GM23248 (cell line): ENCODE data around the gene LRRC2. TPM values are rescaled to one million over a fixed set of nuclear protein-coding genes. Genes with fewer than 3 reads are reported as not detected.

ENCODE experiments used
- DNase-seq: peaks from one replicate; pipeline ENCODE4 v3.0.0-alpha.2; 2015
- H2AFZ ChIP-seq: fragments of 200-600 bp; sonication (generic); 2 replicates; pipeline ENCODE4 v1.6.1; 2016; ENCODE audit warnings: antibody characterized with exemption
- H3F3A ChIP-seq: fragments of 200-600 bp; sonication (generic); 2 replicates; pipeline ENCODE4 v1.6.1; 2016; ENCODE audit warnings: mild to moderate bottlenecking, antibody characterized with exemption, mixed run types; ENCODE audit not compliant: insufficient read depth
- H3K27ac ChIP-seq: fragments of 200-600 bp; sonication (generic); 2 replicates; pipeline ENCODE4 v1.5.1; 2016; ENCODE audit warnings: mild to moderate bottlenecking
- H3K27me3 ChIP-seq: fragments of 200-600 bp; sonication (generic); replicated peaks from 2 replicates; pipeline ENCODE4 v1.6.1; 2016; ENCODE audit warnings: mild to moderate bottlenecking; ENCODE audit not compliant: insufficient read depth
- H3K36me3 ChIP-seq: fragments of 200-600 bp; sonication (generic); 2 replicates; pipeline ENCODE4 v1.6.1; 2016; ENCODE audit warnings: low read depth, mild to moderate bottlenecking
- H3K4me1 ChIP-seq: fragments of 200-600 bp; sonication (generic); 2 replicates; pipeline ENCODE4 v1.6.1; 2016; ENCODE audit warnings: mild to moderate bottlenecking; ENCODE audit not compliant: insufficient read depth
- H3K4me2 ChIP-seq: fragments of 200-600 bp; sonication (generic); one replicate; pipeline ENCODE4 v1.6.1; 2016; ENCODE audit warnings: mild to moderate bottlenecking; ENCODE audit not compliant: unreplicated experiment
- H3K4me3 ChIP-seq: fragments of 200-600 bp; sonication (generic); 2 replicates; pipeline ENCODE4 v1.5.1; 2016; ENCODE audit warnings: mild to moderate bottlenecking
- H3K79me2 ChIP-seq: fragments of 200-600 bp; sonication (generic); 2 replicates; pipeline ENCODE4 v1.6.1; 2016; ENCODE audit warnings: mild to moderate bottlenecking; ENCODE audit not compliant: insufficient read depth
- H3K9ac ChIP-seq: fragments of 200-600 bp; sonication (generic); 2 replicates; pipeline ENCODE4 v1.6.1; 2016; ENCODE audit warnings: mild to moderate bottlenecking
- H3K9me2 ChIP-seq: fragments of 200-600 bp; sonication (generic); 2 replicates; pipeline ENCODE4 v1.6.1; 2016; ENCODE audit warnings: mixed run types, mild to moderate bottlenecking, moderate library complexity; ENCODE audit not compliant: insufficient read depth
- H3K9me3 ChIP-seq: fragments of 200-600 bp; sonication (generic); one replicate; pipeline ENCODE4 v1.6.1; 2017; ENCODE audit warnings: low read depth
- H4K20me1 ChIP-seq: fragments of 200-600 bp; sonication (generic); 2 replicates; pipeline ENCODE4 v1.6.0; 2016; ENCODE audit not compliant: insufficient read depth
- EZH2 ChIP-seq: fragments of 200-600 bp; sonication (generic); IDR thresholded peaks from 2 replicates; pipeline ENCODE4 v1.6.1; 2018; ENCODE audit warnings: antibody characterized with exemption, mild to moderate bottlenecking; ENCODE audit not compliant: insufficient read depth, poor library complexity, severe bottlenecking
- EZH2phosphoT487 ChIP-seq: fragments of 200-600 bp; sonication (generic); IDR thresholded peaks from 2 replicates; pipeline ENCODE4 v1.6.1; 2018; ENCODE audit warnings: antibody characterized with exemption, moderate library complexity, mild to moderate bottlenecking, low read depth; ENCODE audit not compliant: insufficient read depth
- WGBS, 2 experiments: methylation state at CpG; one replicate each; pipeline ENCODE4 v1.1.6; 2015 to 2017; ENCODE audit warnings: low lambda C conversion rate in 2 of 2, low coverage in 1 of 2; ENCODE audit errors: missing lambda C conversion rate in 2 of 2; 5-methylcytosine and 5-hydroxymethylcytosine counted together
- in situ Hi-C: fragments of 300-500 bp; cut with MboI; formaldehyde crosslinking; loops from 2 replicates; pipeline ENCODE4 v1.15.0; 2020
- polyA plus RNA-seq: library from polyadenylated mRNA; unstranded; fragments of >200 nt; fragmentation: Nextera tagmentation; extraction: Ambion mirVana; gene quantifications from 2 replicates; pipeline ENCODE4 v1.2.1, GENCODE V29; 2016
- total RNA-seq: library from RNA; depleted of rRNA; stranded (reverse); fragments of >200 nt; shearing (Covaris generic); gene quantifications from 2 replicates; pipeline ENCODE4 v1.2.3, GENCODE V29; 2014

Gene LRRC2
- total and polyA plus RNA-seq, 2 experiments from 2014 or later = 10.8 to 16.7 TPM

DNA sequence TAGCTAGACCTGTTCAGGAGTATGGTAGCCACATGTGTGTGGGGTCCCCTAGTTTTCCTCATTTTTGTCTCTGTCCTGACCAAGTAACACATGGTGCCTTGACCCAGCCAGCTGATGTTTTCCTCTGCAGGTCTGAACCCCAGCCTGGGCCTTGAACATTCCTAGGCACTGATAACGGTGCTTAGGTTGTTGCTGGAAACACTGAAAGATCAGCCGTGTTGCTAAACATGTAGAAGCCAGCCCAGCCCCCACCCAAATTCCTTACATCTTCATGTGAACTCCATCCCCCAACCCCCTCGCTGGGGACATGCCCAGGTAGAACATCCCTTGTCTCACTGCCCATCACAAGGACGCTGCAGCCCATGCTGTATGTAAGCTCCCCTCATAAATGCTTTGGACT lies 49.6 kb downstream of the LRRC2 start:
- Histone ChIP-seq H3K9me3 (no peaks in the 10 kb centered on the region), H3K27ac (peak overlapping the region; percentile 41; the same call in 1 of the 2 replicates), H4K20me1 (no peaks in the 10 kb centered on the region), H3K4me2 (no peak overlapping the region), H3K79me2 (no peaks in the 10 kb centered on the region), H3K4me1 (peaks cover 19% of the 10 kb centered on the region), H3K9ac (no peak overlapping the region), H3K36me3 (no peaks in the 10 kb centered on the region), H2AFZ (no peak overlapping the region), H3K27me3 (no peaks in the 10 kb centered on the region), H3K4me3 (no peak overlapping the region), H3F3A (peaks cover 9% of the 10 kb centered on the region), H3K9me2 (no peaks in the 10 kb centered on the region)
- in situ Hi-C loops = no loop called here
- WGBS, 2 experiments = 90 to 91% methylated on average over 4 of the region's 4 CpGs
- no peak for DNase-seq
- TF ChIP-seq EZH2phosphoT487 (no peak), EZH2 (no peak)

DNA sequence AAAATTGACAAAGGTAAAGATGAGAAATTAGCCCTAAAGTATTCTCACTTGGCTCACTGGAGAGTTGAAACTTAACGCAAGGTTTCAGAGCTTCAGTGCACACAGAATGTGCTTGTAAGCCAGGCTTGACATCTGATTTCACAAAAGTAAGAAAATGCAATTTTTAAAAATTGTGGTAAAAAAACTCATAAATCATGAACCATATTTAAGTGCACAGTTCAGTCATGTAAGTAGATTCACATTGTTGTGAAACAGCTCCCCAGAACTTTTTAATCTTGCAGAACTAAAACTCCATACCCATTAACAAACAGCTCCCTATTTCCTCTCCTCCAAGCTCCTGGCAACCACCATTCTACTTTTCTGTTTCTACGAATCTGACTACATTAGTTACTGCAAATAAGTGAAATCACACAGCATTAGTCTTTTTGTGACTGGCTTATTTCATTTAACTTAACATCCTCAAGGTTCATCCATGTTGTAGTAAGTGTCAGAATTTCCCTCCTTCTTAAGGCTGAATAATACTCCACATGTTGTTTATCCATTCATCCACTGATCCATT lies 53.8 kb downstream of the LRRC2 start:
- Histone ChIP-seq H3K79me2 (no peaks in the 10 kb centered on the region), H3K27me3 (no peaks in the 10 kb centered on the region), H3K27ac (no peak overlapping the region), H3K9me3 (no peaks in the 10 kb centered on the region), H3K36me3 (no peaks in the 10 kb centered on the region), H3K9me2 (no peaks in the 10 kb centered on the region), H3K4me3 (no peak overlapping the region), H3F3A (peaks cover 9% of the 10 kb centered on the region), H4K20me1 (no peaks in the 10 kb centered on the region), H3K9ac (no peak overlapping the region), H3K4me1 (peaks cover 16% of the 10 kb centered on the region), H3K4me2 (no peak overlapping the region), H2AFZ (no peak overlapping the region)
- 77 to 80% methylated on average over 2 of the region's 2 CpGs for WGBS, 2 experiments
- no peak for TF ChIP-seq EZH2phosphoT487
- no peak for TF ChIP-seq EZH2
- in situ Hi-C loops = no loop called here
- DNase-seq = no peak

DNA sequence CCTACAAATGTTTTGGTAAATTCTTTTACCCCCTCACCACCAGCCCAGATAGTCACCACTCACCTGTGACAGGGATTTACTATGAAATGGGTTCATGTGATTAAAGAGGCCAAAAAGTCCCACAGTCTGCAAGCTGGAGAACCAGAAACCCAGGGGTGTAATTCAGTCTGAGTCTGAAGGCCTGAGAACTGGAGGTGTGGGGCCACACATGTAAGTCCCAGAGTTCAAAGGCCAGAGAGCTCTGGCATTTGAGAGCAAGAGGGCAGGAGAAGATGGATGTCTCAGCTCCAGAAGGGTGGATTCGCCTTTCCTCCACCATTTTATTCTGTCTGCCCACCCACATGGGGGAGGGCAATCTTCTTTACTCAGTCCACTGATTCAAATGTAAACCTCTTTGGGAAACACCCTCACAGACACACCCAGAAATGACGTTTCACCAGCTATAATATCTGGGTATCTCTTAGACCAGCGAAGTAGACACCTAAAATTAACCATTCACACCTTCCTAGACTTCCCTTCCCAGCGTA lies 56.4 kb downstream of the LRRC2 start:
- H3K36me3 ChIP-seq = no peaks in the 10 kb centered on the region
- in situ Hi-C loops = no loop called here
- H4K20me1 ChIP-seq = no peaks in the 10 kb centered on the region

DNA sequence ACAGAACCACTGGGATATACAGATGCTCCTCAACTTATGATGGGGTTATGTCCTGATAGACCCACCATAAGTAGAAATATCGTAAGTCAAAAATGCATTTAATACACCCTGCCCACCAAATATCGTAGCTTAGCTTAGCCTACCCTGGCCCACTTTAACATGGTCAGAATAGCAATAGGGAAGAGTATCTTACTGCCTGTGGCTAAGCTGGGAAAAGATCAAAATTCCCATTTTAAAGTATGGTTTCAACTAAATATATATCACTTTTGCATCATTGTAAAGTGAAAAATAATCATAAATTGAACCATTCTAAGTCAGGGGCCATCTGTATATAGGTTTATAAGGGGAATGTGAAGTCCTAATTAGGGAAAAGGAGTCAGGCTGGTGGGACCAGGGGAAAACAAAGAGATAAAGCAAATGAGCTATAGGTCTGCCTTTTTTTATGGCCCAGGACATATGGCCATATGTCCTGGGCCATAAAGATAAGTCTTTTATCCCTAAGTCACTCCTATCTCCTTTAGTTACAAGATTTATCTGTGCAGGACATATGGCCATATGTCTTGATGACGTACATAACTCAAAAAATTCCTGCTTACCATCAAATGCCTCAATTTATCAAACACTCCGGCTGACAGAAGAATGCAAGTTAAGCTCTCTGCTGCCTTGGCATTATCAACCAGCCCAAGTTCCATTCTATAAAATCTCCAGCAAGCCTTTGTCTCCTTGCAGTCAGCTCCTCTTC lies 57.1 kb downstream of the LRRC2 start:
- 93 to 94% methylated on average over 4 of the region's 4 CpGs for WGBS, 2 experiments

More for the DNA sequence above, 56.4 kb downstream of the LRRC2 start:
- Histone ChIP-seq H3K4me1 (no peaks in the 10 kb centered on the region), H3K27me3 (no peaks in the 10 kb centered on the region), H3K79me2 (no peaks in the 10 kb centered on the region), H3K9ac (no peak overlapping the region), H3K4me3 (no peak overlapping the region), H2AFZ (no peak overlapping the region), H3K4me2 (no peak overlapping the region), H3F3A (no peaks in the 10 kb centered on the region), H3K9me2 (no peaks in the 10 kb centered on the region), H3K27ac (no peak overlapping the region), H3K9me3 (no peaks in the 10 kb centered on the region)
- no peak for DNase-seq
- 82 to 84% methylated on average over 4 of the region's 4 CpGs for WGBS, 2 experiments
- no peak for TF ChIP-seq EZH2phosphoT487
- TF ChIP-seq EZH2 = no peak

More for the DNA sequence above, 57.1 kb downstream of the LRRC2 start:
- no peaks in the 10 kb centered on the region for H3K4me1 ChIP-seq
- no peaks in the 10 kb centered on the region for H3K27me3 ChIP-seq
- H3K9me3 ChIP-seq = no peaks in the 10 kb centered on the region
- no peak for DNase-seq
- H3K9ac ChIP-seq = no peak overlapping the region
- no peaks in the 10 kb centered on the region for H3F3A ChIP-seq
- H3K27ac ChIP-seq = no peak overlapping the region
- H3K4me2 ChIP-seq = no peak overlapping the region
- H3K36me3 ChIP-seq = no peaks in the 10 kb centered on the region
- no peak overlapping the region for H2AFZ ChIP-seq
- no peaks in the 10 kb centered on the region for H4K20me1 ChIP-seq
- TF ChIP-seq EZH2phosphoT487 (no peak), EZH2 (no peak)
- H3K9me2 ChIP-seq = no peaks in the 10 kb centered on the region
- no peaks in the 10 kb centered on the region for H3K79me2 ChIP-seq
- no peak overlapping the region for H3K4me3 ChIP-seq
- in situ Hi-C loops = no loop called here
